Measurements from ENCODE around the gene JUNB. TPM values are rescaled to one million over a fixed set of nuclear protein-coding genes. Genes with fewer than 3 reads are reported as not detected.

JUNB gene
- total and polyA plus RNA-seq, 2 of the 13 experiments (the other 11 are each of a cell fraction or from before 2014, with no cell fraction given): 7.7 to 8.2 TPM

GRCh38 chr19:12789904-12790619 lies 1.2 kb upstream of the JUNB start (continued):
- TF ChIP-seq SOX6 (IDR thresholded peaks at IDR 0.05) (no peak), SOX6 (CRISPR knock-in tag; IDR thresholded peaks at IDR 0.05) (peak; percentile 22), SAP130 (CRISPR knock-in tag; IDR thresholded peaks at IDR 0.05; ENCODE audit: low read depth) (peak; percentile 80), ZBTB37 (CRISPR knock-in tag; IDR thresholded peaks at IDR 0.05) (no peak), ZNF142 (CRISPR knock-in tag; IDR thresholded peaks at IDR 0.05) (no peak), ZNF101 (CRISPR knock-in tag; IDR thresholded peaks at IDR 0.05; ENCODE audit: borderline replicate concordance, low read depth) (no peak), ZNF337 (CRISPR knock-in tag; IDR thresholded peaks at IDR 0.05; ENCODE audit: borderline replicate concordance, low read depth) (no peak), ZNF3 (CRISPR knock-in tag; IDR thresholded peaks at IDR 0.05) (no peak), KLF16 (CRISPR knock-in tag; IDR thresholded peaks at IDR 0.05) (peak in 1 of 2 experiments; percentile 78; a peak in 2 of 4 replicates), CCDC6 (CRISPR knock-in tag; IDR thresholded peaks at IDR 0.05) (no peak), GTF3A (CRISPR knock-in tag; conservative IDR thresholded peaks at IDR 0.05) (no peak), FOSL2 (CRISPR knock-in tag; IDR thresholded peaks at IDR 0.05) (no peak), PREB (CRISPR knock-in tag; IDR thresholded peaks at IDR 0.05) (no peak), ZGPAT (CRISPR knock-in tag; IDR thresholded peaks at IDR 0.05) (peak; percentile 71; the same call in 1 of the 2 replicates), CEBPZ (IDR thresholded peaks at IDR 0.05; ENCODE audit: low read length) (no peak), PPARG (CRISPR knock-in tag; conservative IDR thresholded peaks at IDR 0.05) (no peak), FLYWCH1 (CRISPR knock-in tag; IDR thresholded peaks at IDR 0.05) (no peak)

Measured in HepG2 (cell line).